Measurements from ENCODE around the gene ZNF322.
"Not testable (repeated sequence)": the region's sequence is repeated elsewhere in the genome, so short reads cannot be mapped to it uniquely, and the experiment has no call there.

DNA sequence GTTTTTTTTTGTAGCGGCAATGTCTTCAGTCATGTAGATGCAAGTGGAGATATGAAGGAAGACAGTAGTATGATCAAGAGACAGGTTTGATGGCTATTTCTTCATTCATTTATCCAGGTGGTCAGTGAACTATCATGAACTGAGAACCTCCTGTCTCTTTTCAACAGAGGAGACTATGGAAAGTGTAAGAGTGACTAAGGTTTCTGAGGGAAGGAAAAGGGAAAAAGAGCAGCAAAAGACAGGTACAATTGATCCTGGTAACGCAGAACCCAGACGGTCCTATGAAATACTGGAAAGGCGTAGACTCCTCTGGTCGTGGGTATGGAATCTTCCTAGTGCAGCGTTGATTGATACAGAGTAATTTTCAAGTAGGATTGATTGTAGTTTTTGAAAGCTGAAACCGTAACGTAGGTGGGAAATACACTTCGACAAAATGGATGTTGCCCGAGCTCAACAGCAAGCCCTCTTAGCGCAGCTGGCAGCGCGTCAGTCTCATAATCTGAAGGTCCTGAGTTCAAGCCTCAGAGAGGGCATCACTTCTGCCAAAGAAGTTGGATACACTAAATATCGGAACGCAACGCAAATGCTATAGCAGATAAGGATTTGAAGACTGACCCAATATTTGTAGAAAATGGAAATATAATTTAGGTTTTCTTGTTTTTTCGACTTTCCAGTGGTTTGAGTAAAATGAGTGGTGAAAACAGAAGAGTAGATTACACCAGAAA lies 41.6 kb upstream of the ZNF322 start:
- TF ChIP-seq, protein P1, sequence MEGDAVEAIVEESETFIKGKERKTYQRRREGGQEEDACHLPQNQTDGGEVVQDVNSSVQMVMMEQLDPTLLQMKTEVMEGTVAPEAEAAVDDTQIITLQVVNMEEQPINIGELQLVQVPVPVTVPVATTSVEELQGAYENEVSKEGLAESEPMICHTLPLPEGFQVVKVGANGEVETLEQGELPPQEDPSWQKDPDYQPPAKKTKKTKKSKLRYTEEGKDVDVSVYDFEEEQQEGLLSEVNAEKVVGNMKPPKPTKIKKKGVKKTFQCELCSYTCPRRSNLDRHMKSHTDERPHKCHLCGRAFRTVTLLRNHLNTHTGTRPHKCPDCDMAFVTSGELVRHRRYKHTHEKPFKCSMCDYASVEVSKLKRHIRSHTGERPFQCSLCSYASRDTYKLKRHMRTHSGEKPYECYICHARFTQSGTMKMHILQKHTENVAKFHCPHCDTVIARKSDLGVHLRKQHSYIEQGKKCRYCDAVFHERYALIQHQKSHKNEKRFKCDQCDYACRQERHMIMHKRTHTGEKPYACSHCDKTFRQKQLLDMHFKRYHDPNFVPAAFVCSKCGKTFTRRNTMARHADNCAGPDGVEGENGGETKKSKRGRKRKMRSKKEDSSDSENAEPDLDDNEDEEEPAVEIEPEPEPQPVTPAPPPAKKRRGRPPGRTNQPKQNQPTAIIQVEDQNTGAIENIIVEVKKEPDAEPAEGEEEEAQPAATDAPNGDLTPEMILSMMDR (conservative IDR thresholded peaks at IDR 0.05; ENCODE audit: low read length), result not testable (repeated sequence)
- not testable (repeated sequence) for TF ChIP-seq EZH2phosphoT487 (IDR thresholded peaks at IDR 0.05; ENCODE audit: borderline replicate concordance)
